RCC 7860 (cell line): ENCODE measurements around the gene GNB4.

Experiments
- DNase-seq: peaks from one replicate; pipeline ENCODE4 v3.0.0-alpha.2; 2015; ENCODE audit warnings: low spot score
- FAIRE-seq: peaks from 2 replicates; lab custom pipeline; 2012; peaks lifted over from hg19 to GRCh38; lab: Jason Lieb, UNC

The GNB4 gene

GRCh38 chr3:179438841-179439240, 12.4 kb downstream of the GNB4 start:
- FAIRE-seq (no peak), DNase-seq (no peak)

- FAIRE-seq = no peak
- no peak for DNase-seq
Observed at GRCh38 chr3:179436517-179436916, 14.8 kb downstream of the GNB4 start.

GRCh38 chr3:179432451-179432850, 18.8 kb downstream of the GNB4 start:
- FAIRE-seq (no peak), DNase-seq (no peak)

- DNase-seq (no peak), FAIRE-seq (no peak)
Observed at GRCh38 chr3:179432021-179432420, 19.2 kb downstream of the GNB4 start.

GRCh38 chr3:179430277-179430870, 20.9 kb downstream of the GNB4 start:
- DNase-seq (no peak), FAIRE-seq (no peak)

- FAIRE-seq (no peak), DNase-seq (no peak)
Observed at GRCh38 chr3:179428876-179429548, 22.3 kb downstream of the GNB4 start.

GRCh38 chr3:179425075-179425474, 26.2 kb downstream of the GNB4 start:
- FAIRE-seq (no peak), DNase-seq (no peak)

GRCh38 chr3:179421500-179421899, 29.8 kb downstream of the GNB4 start:
- DNase-seq (no peak), FAIRE-seq (no peak)

GRCh38 chr3:179418610-179419009, 32.7 kb downstream of the GNB4 start:
- no peak for FAIRE-seq
- DNase-seq = no peak

- DNase-seq (no peak), FAIRE-seq (no peak)
Observed at GRCh38 chr3:179416681-179417080, 34.6 kb downstream of the GNB4 start.

- no peak for DNase-seq
- FAIRE-seq = no peak
Observed at GRCh38 chr3:179415377-179415776, 35.9 kb downstream of the GNB4 start.

- FAIRE-seq (no peak), DNase-seq (no peak)
Observed at GRCh38 chr3:179414804-179415203, 36.5 kb downstream of the GNB4 start.

- no peak for DNase-seq
Observed at GRCh38 chr3:179410999-179411398, 40.3 kb downstream of the GNB4 start.

GRCh38 chr3:179410331-179410730, 40.9 kb downstream of the GNB4 start:
- no peak for DNase-seq
- no peak for FAIRE-seq

More at GRCh38 chr3:179410999-179411398, 40.3 kb downstream of the GNB4 start:
- no peak for FAIRE-seq

GRCh38 chr3:179404307-179404706, 47.0 kb downstream of the GNB4 start:
- FAIRE-seq (no peak), DNase-seq (no peak)

- FAIRE-seq (no peak), DNase-seq (no peak)
Observed at GRCh38 chr3:179402963-179403362, 48.3 kb downstream of the GNB4 start.

GRCh38 chr3:179401561-179401960, 49.7 kb downstream of the GNB4 start:
- DNase-seq = no peak
- no peak for FAIRE-seq

- FAIRE-seq (no peak), DNase-seq (no peak)
Observed at GRCh38 chr3:179398574-179399231, 52.6 kb downstream of the GNB4 start.

- DNase-seq (no peak), FAIRE-seq (no peak)
Observed at GRCh38 chr3:179391906-179392305, 59.4 kb downstream of the GNB4 start.

- FAIRE-seq (no peak), DNase-seq (no peak)
Observed at GRCh38 chr3:179376474-179376873, 74.8 kb downstream of the GNB4 start.

GRCh38 chr3:179375091-179375999, 75.9 kb downstream of the GNB4 start:
- FAIRE-seq = no peak
- DNase-seq = no peak
